A673 (cell line): ENCODE results near the gene NRG3. TPM values are rescaled to one million over a fixed set of nuclear protein-coding genes. Genes with fewer than 3 reads are reported as not detected.

Experiments
- BruUV-seq: library from RNA; stranded (reverse); fragments of 400-500 nt; replicated peaks from 2 replicates; lab custom pipeline; 2021; lab: Mats Ljungman, UMichigan
- CTCF ChIA-PET: fragments of 300-600 bp; sonication (Branson Sonifier 250); formaldehyde crosslinking; loops from one replicate; lab custom pipeline; 2022; ENCODE audit warnings: antibody characterized with exemption; lab: Charles Lee
- POLR2A ChIA-PET: fragments of 300-600 bp; sonication (Branson Sonifier 250); formaldehyde crosslinking; loops from one replicate; lab custom pipeline; 2022; ENCODE audit warnings: antibody characterized with exemption; ENCODE audit not compliant: low non-redundant PET; lab: Charles Lee
- DNase-seq: peaks from one replicate; pipeline ENCODE4 v3.0.0-alpha.2; 2015; ENCODE audit warnings: low spot score
- H3K27ac ChIP-seq: fragments of 200-600 bp; sonication (generic); 2 replicates; pipeline ENCODE4 v1.5.1; 2016; ENCODE audit warnings: mixed run types, low read depth, mild to moderate bottlenecking, mixed read lengths, antibody characterized with exemption, low read length; ENCODE audit not compliant: poor library complexity, severe bottlenecking
- H3K27me3 ChIP-seq: fragments of 200-600 bp; sonication (generic); replicated peaks from 2 replicates; pipeline ENCODE4 v1.6.1; 2017; ENCODE audit warnings: mixed run types, low read depth, mild to moderate bottlenecking, mixed read lengths, antibody characterized with exemption, low read length; ENCODE audit not compliant: insufficient read depth, poor library complexity
- H3K36me3 ChIP-seq: fragments of 200-600 bp; sonication (generic); 2 replicates; pipeline ENCODE4 v1.6.1; 2016; ENCODE audit warnings: mixed run types, mild to moderate bottlenecking, mixed read lengths, antibody characterized with exemption, low read length; ENCODE audit not compliant: insufficient read depth, poor library complexity, severe bottlenecking
- H3K4me1 ChIP-seq: fragments of 200-600 bp; sonication (generic); 2 replicates; pipeline ENCODE4 v1.6.1; 2017; ENCODE audit warnings: mixed run types, mild to moderate bottlenecking, mixed read lengths, antibody characterized with exemption, low read length; ENCODE audit not compliant: insufficient read depth, poor library complexity, severe bottlenecking
- H3K4me3 ChIP-seq: fragments of 200-600 bp; sonication (generic); 2 replicates; pipeline ENCODE4 v1.5.1; 2016; ENCODE audit warnings: low read depth, mixed run types, mild to moderate bottlenecking, mixed read lengths, low read length; ENCODE audit not compliant: poor library complexity, severe bottlenecking
- H3K9me3 ChIP-seq: fragments of 200-600 bp; sonication (generic); 2 replicates; pipeline ENCODE4 v1.6.1; 2016; ENCODE audit warnings: mixed run types, low read depth, mild to moderate bottlenecking, mixed read lengths, antibody characterized with exemption, low read length; ENCODE audit not compliant: poor library complexity, severe bottlenecking
- EZH2 ChIP-seq: fragments of 200-600 bp; sonication (generic); IDR thresholded peaks from 2 replicates; pipeline ENCODE4 v1.6.1; 2017; ENCODE audit warnings: borderline replicate concordance, low read depth, mild to moderate bottlenecking, mixed read lengths, antibody characterized with exemption, low read length; ENCODE audit not compliant: poor library complexity, severe bottlenecking
- intact Hi-C: fragments of 100-400 bp; cut with micrococcal nuclease; formaldehyde crosslinking; loops from one replicate; pipeline ENCODE4 v1.10.0; 2022; ENCODE audit not compliant: unreplicated experiment
- total RNA-seq: library from RNA; stranded (reverse); gene quantifications from 2 replicates; pipeline ENCODE4 v1.2.3, GENCODE V29; 2021
- TF ChIP-seq, protein P1 (sequence below): fragments of 300-800, 200-600 bp; sonication (generic); conservative IDR thresholded peaks from 2 replicates; pipeline ENCODE4 v1.5.1; 2017; ENCODE audit warnings: low read depth, mild to moderate bottlenecking, antibody characterized with exemption, low read length, moderate library complexity, mixed read lengths

The NRG3 gene
- total RNA-seq, 1 experiment from 2014 or later = not detected

DNA sequence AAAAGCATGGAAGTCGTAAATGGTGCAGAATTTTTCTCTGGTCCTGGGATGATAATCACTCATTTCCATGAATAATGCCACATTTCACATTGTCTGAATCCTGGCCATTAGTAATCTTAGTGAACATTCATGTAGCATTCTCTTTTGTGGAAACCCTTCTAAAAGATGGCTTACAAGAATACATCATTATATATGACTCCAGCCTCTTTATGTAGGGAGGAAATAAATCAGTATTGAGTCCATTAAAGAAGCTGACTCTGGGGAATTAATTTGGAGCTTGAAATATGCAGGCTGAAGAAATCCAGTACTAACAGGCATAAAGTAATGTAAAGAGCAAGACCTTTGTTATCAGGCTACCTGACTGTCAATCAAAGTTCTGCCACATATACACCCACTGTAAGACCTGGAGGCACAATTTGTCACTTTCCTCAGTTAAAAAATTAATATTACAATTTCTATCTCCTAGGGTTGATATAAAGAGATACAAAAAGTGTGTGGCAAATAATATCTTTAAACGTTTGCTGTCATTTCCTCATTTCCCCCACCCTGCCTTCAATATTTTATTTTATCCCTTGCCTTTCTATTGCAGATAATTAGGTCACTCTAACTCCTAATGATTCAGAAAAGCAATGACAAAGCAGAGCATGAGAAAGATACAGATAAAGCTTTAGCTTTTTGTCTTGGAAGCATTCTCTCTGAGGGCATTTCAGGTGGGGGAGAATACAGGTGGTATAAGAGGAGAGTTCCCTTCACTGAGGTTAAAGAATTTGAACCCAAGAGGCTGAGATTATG lies 1142.3 kb downstream of the NRG3 start:
- BruUV-seq = no TSS peak
- no peak for DNase-seq
- H3K27ac ChIP-seq = no peak overlapping the region
- H3K36me3 ChIP-seq = no peaks in the 10 kb centered on the region
- H3K9me3 ChIP-seq = peaks cover 4% of the 10 kb centered on the region
- TF ChIP-seq, protein P1, sequence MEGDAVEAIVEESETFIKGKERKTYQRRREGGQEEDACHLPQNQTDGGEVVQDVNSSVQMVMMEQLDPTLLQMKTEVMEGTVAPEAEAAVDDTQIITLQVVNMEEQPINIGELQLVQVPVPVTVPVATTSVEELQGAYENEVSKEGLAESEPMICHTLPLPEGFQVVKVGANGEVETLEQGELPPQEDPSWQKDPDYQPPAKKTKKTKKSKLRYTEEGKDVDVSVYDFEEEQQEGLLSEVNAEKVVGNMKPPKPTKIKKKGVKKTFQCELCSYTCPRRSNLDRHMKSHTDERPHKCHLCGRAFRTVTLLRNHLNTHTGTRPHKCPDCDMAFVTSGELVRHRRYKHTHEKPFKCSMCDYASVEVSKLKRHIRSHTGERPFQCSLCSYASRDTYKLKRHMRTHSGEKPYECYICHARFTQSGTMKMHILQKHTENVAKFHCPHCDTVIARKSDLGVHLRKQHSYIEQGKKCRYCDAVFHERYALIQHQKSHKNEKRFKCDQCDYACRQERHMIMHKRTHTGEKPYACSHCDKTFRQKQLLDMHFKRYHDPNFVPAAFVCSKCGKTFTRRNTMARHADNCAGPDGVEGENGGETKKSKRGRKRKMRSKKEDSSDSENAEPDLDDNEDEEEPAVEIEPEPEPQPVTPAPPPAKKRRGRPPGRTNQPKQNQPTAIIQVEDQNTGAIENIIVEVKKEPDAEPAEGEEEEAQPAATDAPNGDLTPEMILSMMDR = no peak
- no peak for TF ChIP-seq EZH2
- H3K4me3 ChIP-seq = no peak overlapping the region
- intact Hi-C loops = no loop called here
- CTCF ChIA-PET = no interaction called here
- no peaks in the 10 kb centered on the region for H3K27me3 ChIP-seq
- POLR2A ChIA-PET = interaction anchor here (0.6 kb wide), 1 partner anchor 995 kb away, joined by 6 read pairs; no protein-coding TSS in a partner anchor
- H3K4me1 ChIP-seq = no peaks in the 10 kb centered on the region

DNA sequence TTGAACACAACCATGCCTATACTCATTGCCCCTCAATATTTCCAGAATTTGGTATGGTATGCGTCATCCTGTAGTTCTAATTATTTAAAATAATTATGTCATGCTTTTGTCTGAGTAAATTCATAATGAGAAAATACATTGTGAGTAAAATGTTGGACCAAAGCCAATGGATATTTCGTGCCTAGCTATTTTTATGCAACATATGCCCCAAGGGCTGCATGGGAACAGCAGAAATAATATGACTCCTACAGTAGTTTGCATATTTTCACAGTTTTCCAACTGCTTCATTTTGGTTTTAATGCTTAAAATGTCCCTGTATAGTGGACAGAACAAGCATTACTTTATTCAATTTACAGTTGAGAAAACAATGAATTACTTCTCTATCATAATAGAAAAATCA lies 1148.7 kb downstream of the NRG3 start:
- Histone ChIP-seq H3K4me1 (no peaks in the 10 kb centered on the region), H3K27ac (no peak overlapping the region), H3K27me3 (no peaks in the 10 kb centered on the region), H3K36me3 (no peaks in the 10 kb centered on the region), H3K9me3 (no peaks in the 10 kb centered on the region), H3K4me3 (no peak overlapping the region)
- ChIA-PET POLR2A (no interaction called here), CTCF (no interaction called here)
- DNase-seq = no peak
- no peak for TF ChIP-seq EZH2
- TF ChIP-seq, protein P1 = no peak
- intact Hi-C loops = no loop called here
- BruUV-seq = no TSS peak
